T47D (cell line): ENCODE measurements around the gene SHC3.
A peak's percentile ranks its signal among the peaks of the same experiment; 100 is the strongest.

Experiments used
- DNase-seq, 2 experiments: peaks; one replicate each; pipeline versions ENCODE4 v3.0.0 to v3.0.0-alpha.2; 2011 to 2012; ENCODE audit warnings: low read depth in 1 of 2, low spot score in 1 of 2
- JUND ChIP-seq: IDR thresholded peaks from 2 replicates; pipeline ENCODE4 v1.6.1; 2012; ENCODE audit warnings: low read depth
- in situ Hi-C: cut with HindIII; loops from 2 replicates; pipeline ENCODE4 v1.10.0; 2016; ENCODE audit warnings: low sequenced_read_pairs, low pct_unique_long_range_greater_than_20kb

The SHC3 gene

GRCh38 chr9:89137542-89138462 lies 40.8 kb downstream of the SHC3 start:
- DNase-seq = peak in 1 of 2 experiments; percentile 4
- in situ Hi-C loops = no loop called here
- TF ChIP-seq JUND = no peak

GRCh38 chr9:89135591-89136166 lies 42.9 kb downstream of the SHC3 start:
- DNase-seq = no peak
- in situ Hi-C loops = no loop called here
- TF ChIP-seq JUND = no peak

- in situ Hi-C loops = no loop called here
- DNase-seq = no peak
- TF ChIP-seq JUND = no peak
Measured at GRCh38 chr9:89134709-89135108, 43.9 kb downstream of the SHC3 start.

- in situ Hi-C loops = no loop called here
- no peak for DNase-seq
- TF ChIP-seq JUND = no peak
Measured at GRCh38 chr9:89122949-89123348, 55.7 kb downstream of the SHC3 start.

GRCh38 chr9:89120704-89121103 lies 57.9 kb downstream of the SHC3 start:
- no peak for DNase-seq
- in situ Hi-C loops = no loop called here
- TF ChIP-seq JUND = no peak

- TF ChIP-seq JUND = no peak
- in situ Hi-C loops = no loop called here
- DNase-seq = no peak
Measured at GRCh38 chr9:89116805-89117192, 61.8 kb downstream of the SHC3 start.

GRCh38 chr9:89116064-89116804 lies 62.4 kb downstream of the SHC3 start:
- no peak for TF ChIP-seq JUND
- in situ Hi-C loops = no loop called here

GRCh38 chr9:89115426-89115825 lies 63.2 kb downstream of the SHC3 start:
- in situ Hi-C loops = no loop called here
- no peak for DNase-seq
- no peak for TF ChIP-seq JUND

More at GRCh38 chr9:89116064-89116804, 62.4 kb downstream of the SHC3 start:
- no peak for DNase-seq

- no peak for DNase-seq
- in situ Hi-C loops = no loop called here
- no peak for TF ChIP-seq JUND
Measured at GRCh38 chr9:89114741-89115140, 63.9 kb downstream of the SHC3 start.

GRCh38 chr9:89113851-89114250 lies 64.8 kb downstream of the SHC3 start:
- no peak for TF ChIP-seq JUND
- DNase-seq = no peak
- in situ Hi-C loops = no loop called here

GRCh38 chr9:89112243-89112642 lies 66.4 kb downstream of the SHC3 start:
- no peak for TF ChIP-seq JUND
- no peak for DNase-seq
- in situ Hi-C loops = no loop called here

- in situ Hi-C loops = no loop called here
- no peak for DNase-seq
- TF ChIP-seq JUND = no peak
Measured at GRCh38 chr9:89109666-89110065, 69.0 kb downstream of the SHC3 start.

GRCh38 chr9:89107406-89107805 lies 71.2 kb downstream of the SHC3 start:
- in situ Hi-C loops = no loop called here
- no peak for TF ChIP-seq JUND
- DNase-seq = no peak
